DND-41 (cell line): ENCODE measurements around the gene MAST4.
"Not testable (repeated sequence)": the region's sequence is repeated elsewhere in the genome, so short reads cannot be mapped to it uniquely, and the experiment has no call there.

ENCODE experiments used
- CTCF ChIP-seq: IDR thresholded peaks from 2 replicates; pipeline ENCODE4 v1.5.1; 2012; ENCODE audit warnings: borderline replicate concordance, low read length, moderate library complexity, mild to moderate bottlenecking; ENCODE audit not compliant: poor library complexity, severe bottlenecking; ENCODE audit errors: extremely low read depth
- EZH2 ChIP-seq: IDR thresholded peaks from 3 replicates; pipeline ENCODE4 v1.6.1; 2012; ENCODE audit warnings: borderline replicate concordance, low read depth, mild to moderate bottlenecking, moderate library complexity, low read length, inconsistent platforms; ENCODE audit not compliant: severe bottlenecking

- not testable (repeated sequence) for TF ChIP-seq EZH2, CTCF
Measured at GRCh38 chr5:66822906-66823305, 226.7 kb downstream of the MAST4 start.
